CD8-positive, alpha-beta memory T cell (primary cell): ENCODE data around the gene OR2M4. TPM values are rescaled to one million over a fixed set of nuclear protein-coding genes. Genes with fewer than 3 reads are reported as not detected.
"Not testable (repeated sequence)": the region's sequence is repeated elsewhere in the genome, so short reads cannot be mapped to it uniquely, and the experiment has no call there.

Experiments
- CTCF ChIA-PET: fragments of 350-600 bp; sonication (Branson Sonifier 250); formaldehyde crosslinking; loops from one replicate; lab custom pipeline; 2021; ENCODE audit warnings: antibody characterized with exemption; lab: Charles Lee
- POLR2A ChIA-PET: fragments of 350-600 bp; sonication (Branson Sonifier 250); formaldehyde crosslinking; loops from one replicate; lab custom pipeline; 2021; ENCODE audit warnings: antibody characterized with exemption; lab: Charles Lee
- DNase-seq, 5 donors: peaks; one replicate each; pipeline versions ENCODE4 v3.0.0 to v3.0.0-alpha.2; 2020 to 2022; ENCODE audit warnings: mixed read lengths in 1 of 5
- H3K27ac ChIP-seq: one replicate; pipeline ENCODE4 v1.7.0; 2013; ENCODE audit warnings: low read depth, mild to moderate bottlenecking, low read length, moderate library complexity
- H3K27me3 ChIP-seq: 2 replicates; pipeline ENCODE4 v1.7.0; 2013; ENCODE audit warnings: low read length, mild to moderate bottlenecking; ENCODE audit not compliant: insufficient read depth, poor library complexity, severe bottlenecking
- H3K36me3 ChIP-seq: 2 replicates; pipeline ENCODE4 v1.7.0; 2013; ENCODE audit warnings: mild to moderate bottlenecking, low read length, moderate library complexity; ENCODE audit not compliant: insufficient read depth
- H3K4me1 ChIP-seq: 2 replicates; pipeline ENCODE4 v1.7.0; 2013; ENCODE audit warnings: mild to moderate bottlenecking, low read length, moderate library complexity; ENCODE audit not compliant: insufficient read depth
- H3K4me3 ChIP-seq: 2 replicates; pipeline ENCODE4 v1.7.0; 2013; ENCODE audit warnings: mild to moderate bottlenecking, low read length
- H3K9me3 ChIP-seq: 2 replicates; pipeline ENCODE4 v1.7.0; 2013; ENCODE audit warnings: mild to moderate bottlenecking, low read length
- H3K27ac Mint-ChIP-seq, 8 donors: one replicate each; pipeline ENCODE4 v1.8.0; 2020 to 2021; ENCODE audit warnings: mixed read lengths in 8 of 8, mild to moderate bottlenecking in 6 of 8, inconsistent platforms in 3 of 8, moderate library complexity in 3 of 8
- H3K27me3 Mint-ChIP-seq, 2 donors: one replicate each; pipeline ENCODE4 v1.8.0; 2020 to 2021; ENCODE audit warnings: mixed read lengths in 2 of 2, mild to moderate bottlenecking in 1 of 2, moderate library complexity in 1 of 2
- H3K36me3 Mint-ChIP-seq, 3 donors: one replicate each; pipeline ENCODE4 v1.8.0; 2020 to 2021; ENCODE audit warnings: mixed read lengths in 3 of 3, inconsistent platforms in 1 of 3, mild to moderate bottlenecking in 1 of 3
- H3K4me1 Mint-ChIP-seq, 3 donors: one replicate each; pipeline ENCODE4 v1.8.0; 2020 to 2021; ENCODE audit warnings: mixed read lengths in 3 of 3, inconsistent platforms in 1 of 3, mild to moderate bottlenecking in 1 of 3
- H3K4me3 Mint-ChIP-seq, 7 donors: one replicate each; pipeline ENCODE4 v1.8.0; 2020 to 2021; ENCODE audit warnings: mixed read lengths in 7 of 7, mild to moderate bottlenecking in 6 of 7, moderate library complexity in 4 of 7, inconsistent platforms in 2 of 7
- H3K9me3 Mint-ChIP-seq, 5 donors: one replicate each; pipeline ENCODE4 v1.8.0; 2020 to 2022; ENCODE audit warnings: mixed read lengths in 5 of 5, mild to moderate bottlenecking in 3 of 5, moderate library complexity in 2 of 5, inconsistent platforms in 1 of 5
- polyA plus RNA-seq: library from polyadenylated mRNA; unstranded; fragments of 300-500 nt; fragmentation: Illumina TruSeq; gene quantifications from one replicate; pipeline ENCODE4 v1.2.3, GENCODE V29; 2021
- total RNA-seq, 2 experiments: library from RNA; stranded (reverse); gene quantifications; one replicate each; pipeline ENCODE4 v1.2.3, GENCODE V29; 2021

Gene OR2M4
- total and polyA plus RNA-seq, 3 experiments from 2014 or later: not detected

- POLR2A ChIA-PET: no interaction called here
- Mint-ChIP-seq H3K4me1 (no peaks in the 10 kb centered on the region), H3K27ac (no peak overlapping the region), H3K9me3 (peaks cover 0 to 11% (median 4%) of the 10 kb centered on the region in 5 donors), H3K4me3 (no peak overlapping the region), H3K36me3 (no peaks in the 10 kb centered on the region), H3K27me3 (no peaks in the 10 kb centered on the region)
- no peaks in the 10 kb centered on the region for H3K9me3 ChIP-seq
- DNase-seq: no peak
- H3K4me3 ChIP-seq: no peak overlapping the region
- no peaks in the 10 kb centered on the region for H3K27me3 ChIP-seq
- no peaks in the 10 kb centered on the region for H3K36me3 ChIP-seq
- CTCF ChIA-PET: no interaction called here
- H3K27ac ChIP-seq: no peak overlapping the region
- no peaks in the 10 kb centered on the region for H3K4me1 ChIP-seq
Measured at GRCh38 chr1:248229360-248229908, 1.8 kb upstream of the OR2M4 start.

GRCh38 chr1:248239478-248239877 is 8.3 kb downstream of the OR2M4 start:
- CTCF ChIA-PET: no interaction called here

GRCh38 chr1:248243204-248243603 is 12.0 kb downstream of the OR2M4 start:
- H3K9me3 ChIP-seq: no peaks in the 10 kb centered on the region
- H3K36me3 ChIP-seq: no peaks in the 10 kb centered on the region
- H3K4me1 ChIP-seq: no peaks in the 10 kb centered on the region
- Mint-ChIP-seq H3K27ac (no peak overlapping the region), H3K36me3 (no peaks in the 10 kb centered on the region), H3K27me3 (peaks cover 5 to 18% of the 10 kb centered on the region in 2 donors), H3K9me3 (peaks cover 0 to 5% (median 4%) of the 10 kb centered on the region in 5 donors), H3K4me3 (no peak overlapping the region), H3K4me1 (peaks cover 2 to 4% (median 3%) of the 10 kb centered on the region in 3 donors)
- H3K27ac ChIP-seq: no peak overlapping the region
- no peaks in the 10 kb centered on the region for H3K27me3 ChIP-seq
- ChIA-PET POLR2A (no interaction called here), CTCF (interaction anchor here (1.0 kb wide), 1 partner anchor 563 kb away, joined by 3 read pairs; no protein-coding TSS in a partner anchor)
- H3K4me3 ChIP-seq: no peak overlapping the region
- DNase-seq: peak in 1 of 5 donors; percentile 20

More at GRCh38 chr1:248239478-248239877, 8.3 kb downstream of the OR2M4 start:
- H3K4me1 ChIP-seq: no peaks in the 10 kb centered on the region
- H3K36me3 ChIP-seq: no peaks in the 10 kb centered on the region
- H3K9me3 ChIP-seq: no peaks in the 10 kb centered on the region
- Mint-ChIP-seq H3K4me1 (peaks cover 2 to 4% (median 3%) of the 10 kb centered on the region in 3 donors), H3K9me3 (peaks cover 0 to 8% (median 2%) of the 10 kb centered on the region in 5 donors), H3K27me3 (peaks cover 1 to 14% of the 10 kb centered on the region in 2 donors), H3K4me3 (no peak overlapping the region), H3K36me3 (no peaks in the 10 kb centered on the region), H3K27ac (no peak overlapping the region)
- no peak overlapping the region for H3K27ac ChIP-seq
- no peak for DNase-seq
- POLR2A ChIA-PET: no interaction called here
- no peak overlapping the region for H3K4me3 ChIP-seq
- no peaks in the 10 kb centered on the region for H3K27me3 ChIP-seq

- H3K27ac Mint-ChIP-seq, H3K4me1 ChIP-seq, H3K36me3 ChIP-seq, H3K4me3 Mint-ChIP-seq, DNase-seq, H3K9me3 ChIP-seq, H3K36me3 Mint-ChIP-seq, CTCF ChIA-PET, H3K27me3 ChIP-seq, H3K27me3 Mint-ChIP-seq, POLR2A ChIA-PET, H3K27ac ChIP-seq, H3K4me3 ChIP-seq, H3K4me1 Mint-ChIP-seq: not testable (repeated sequence)
- peaks cover 12 to 21% (median 13%) of the 10 kb centered on the region in 5 donors for H3K9me3 Mint-ChIP-seq
Measured at GRCh38 chr1:248259309-248259708, 28.1 kb downstream of the OR2M4 start.

- Histone ChIP-seq H3K27ac (no peak overlapping the region), H3K4me1 (no peaks in the 10 kb centered on the region), H3K4me3 (no peak overlapping the region), H3K36me3 (no peaks in the 10 kb centered on the region), H3K27me3 (no peaks in the 10 kb centered on the region), H3K9me3 (no peaks in the 10 kb centered on the region)
- Mint-ChIP-seq H3K9me3 (peaks cover 3 to 16% (median 4%) of the 10 kb centered on the region in 5 donors), H3K4me1 (no peaks in the 10 kb centered on the region), H3K27ac (no peak overlapping the region), H3K36me3 (no peaks in the 10 kb centered on the region), H3K4me3 (no peak overlapping the region), H3K27me3 (no peaks in the 10 kb centered on the region)
- DNase-seq: no peak
- CTCF ChIA-PET: no interaction called here
- POLR2A ChIA-PET: no interaction called here
Measured at GRCh38 chr1:248268178-248268577, 37.0 kb downstream of the OR2M4 start.

- H3K27me3 Mint-ChIP-seq, H3K4me1 Mint-ChIP-seq, H3K27ac Mint-ChIP-seq, H3K9me3 Mint-ChIP-seq, H3K9me3 ChIP-seq, H3K27ac ChIP-seq, H3K4me3 Mint-ChIP-seq, H3K27me3 ChIP-seq, H3K4me1 ChIP-seq, POLR2A ChIA-PET, H3K36me3 ChIP-seq, H3K4me3 ChIP-seq, DNase-seq, H3K36me3 Mint-ChIP-seq, CTCF ChIA-PET: not testable (repeated sequence)
Measured at GRCh38 chr1:248273225-248273624, 42.0 kb downstream of the OR2M4 start.

GRCh38 chr1:248277876-248278275 is 46.7 kb downstream of the OR2M4 start, which contains the start of gene OR2T33:
Gene OR2T33 (minus strand): TSS chr1:248277976. CDS start chr1:248273814, 4,162 bp downstream.
- no peaks in the 10 kb centered on the region for H3K36me3 Mint-ChIP-seq
- CTCF ChIA-PET: no interaction called here
- Histone ChIP-seq H3K4me1 (no peaks in the 10 kb centered on the region), H3K4me3 (no peak within 1 kb of the TSS), H3K27ac (no peak within 1 kb of the TSS), H3K36me3 (no peaks in the 10 kb centered on the region), H3K27me3 (no peaks in the 10 kb centered on the region), H3K9me3 (no peaks in the 10 kb centered on the region)
- peaks cover 0 to 7% (median 0%) of the 10 kb centered on the region in 5 donors for H3K9me3 Mint-ChIP-seq
- H3K4me3 Mint-ChIP-seq: no peak within 1 kb of the TSS
- POLR2A ChIA-PET: no interaction called here
- DNase-seq: no peak
- no peaks in the 10 kb centered on the region for H3K27me3 Mint-ChIP-seq
- no peak within 1 kb of the TSS for H3K27ac Mint-ChIP-seq
- H3K4me1 Mint-ChIP-seq: no peaks in the 10 kb centered on the region

- DNase-seq: no peak
- Mint-ChIP-seq H3K4me1 (no peaks in the 10 kb centered on the region), H3K27ac (no peak overlapping the region), H3K4me3 (no peak overlapping the region), H3K27me3 (no peaks in the 10 kb centered on the region), H3K9me3 (peaks cover 0 to 11% (median 4%) of the 10 kb centered on the region in 5 donors), H3K36me3 (no peaks in the 10 kb centered on the region)
- ChIA-PET CTCF (no interaction called here), POLR2A (no interaction called here)
- Histone ChIP-seq H3K4me3 (no peak overlapping the region), H3K36me3 (no peaks in the 10 kb centered on the region), H3K9me3 (no peaks in the 10 kb centered on the region), H3K27me3 (no peaks in the 10 kb centered on the region), H3K27ac (no peak overlapping the region), H3K4me1 (no peaks in the 10 kb centered on the region)
Measured at GRCh38 chr1:248288391-248288790, 57.2 kb downstream of the OR2M4 start.
